ENCODE data around the gene NUP155. TPM values are rescaled to one million over a fixed set of nuclear protein-coding genes. Genes with fewer than 3 reads are reported as not detected.
"Not testable (repeated sequence)": the region's sequence is repeated elsewhere in the genome, so short reads cannot be mapped to it uniquely, and the experiment has no call there.

The NUP155 gene
- total RNA-seq, 1 donor from 2014 or later: 41.6 TPM

DNA sequence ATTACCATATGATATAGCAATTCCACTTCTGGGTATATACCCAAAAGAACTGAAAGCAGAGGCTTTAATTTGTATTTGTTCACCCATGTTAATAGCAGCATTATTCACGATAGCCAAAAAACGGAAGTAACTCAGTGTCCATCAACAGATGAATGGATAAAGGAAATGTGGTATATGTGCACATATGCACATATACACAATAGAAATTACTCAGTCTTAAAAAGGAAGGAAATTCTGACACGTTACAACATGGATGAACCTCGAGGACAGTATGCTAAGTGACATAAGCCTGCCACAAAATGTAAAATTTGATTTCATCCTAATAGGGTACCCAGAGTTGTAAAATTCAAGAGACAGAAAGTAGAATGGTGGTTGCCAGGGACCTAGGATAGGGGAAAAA lies 54.9 kb downstream of the NUP155 start:
- Mint-ChIP-seq H3K4me1 (ENCODE audit: low read depth) (no peaks in the 10 kb centered on the region), H3K36me3 (ENCODE audit: insufficient read depth) (peaks cover 23% of the 10 kb centered on the region), H3K27me3 (no peaks in the 10 kb centered on the region), H3K9me3 (ENCODE audit: low read depth) (no peaks in the 10 kb centered on the region), H3K27ac (no peak overlapping the region), H3K4me3 (ENCODE audit: low read depth) (no peak overlapping the region)
- DNase-seq (ENCODE audit: low spot score, unreplicated experiment): no peak
- TF ChIP-seq, protein P1, sequence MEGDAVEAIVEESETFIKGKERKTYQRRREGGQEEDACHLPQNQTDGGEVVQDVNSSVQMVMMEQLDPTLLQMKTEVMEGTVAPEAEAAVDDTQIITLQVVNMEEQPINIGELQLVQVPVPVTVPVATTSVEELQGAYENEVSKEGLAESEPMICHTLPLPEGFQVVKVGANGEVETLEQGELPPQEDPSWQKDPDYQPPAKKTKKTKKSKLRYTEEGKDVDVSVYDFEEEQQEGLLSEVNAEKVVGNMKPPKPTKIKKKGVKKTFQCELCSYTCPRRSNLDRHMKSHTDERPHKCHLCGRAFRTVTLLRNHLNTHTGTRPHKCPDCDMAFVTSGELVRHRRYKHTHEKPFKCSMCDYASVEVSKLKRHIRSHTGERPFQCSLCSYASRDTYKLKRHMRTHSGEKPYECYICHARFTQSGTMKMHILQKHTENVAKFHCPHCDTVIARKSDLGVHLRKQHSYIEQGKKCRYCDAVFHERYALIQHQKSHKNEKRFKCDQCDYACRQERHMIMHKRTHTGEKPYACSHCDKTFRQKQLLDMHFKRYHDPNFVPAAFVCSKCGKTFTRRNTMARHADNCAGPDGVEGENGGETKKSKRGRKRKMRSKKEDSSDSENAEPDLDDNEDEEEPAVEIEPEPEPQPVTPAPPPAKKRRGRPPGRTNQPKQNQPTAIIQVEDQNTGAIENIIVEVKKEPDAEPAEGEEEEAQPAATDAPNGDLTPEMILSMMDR (IDR thresholded peaks at IDR 0.05; ENCODE audit: unreplicated experiment): no peak

DNA sequence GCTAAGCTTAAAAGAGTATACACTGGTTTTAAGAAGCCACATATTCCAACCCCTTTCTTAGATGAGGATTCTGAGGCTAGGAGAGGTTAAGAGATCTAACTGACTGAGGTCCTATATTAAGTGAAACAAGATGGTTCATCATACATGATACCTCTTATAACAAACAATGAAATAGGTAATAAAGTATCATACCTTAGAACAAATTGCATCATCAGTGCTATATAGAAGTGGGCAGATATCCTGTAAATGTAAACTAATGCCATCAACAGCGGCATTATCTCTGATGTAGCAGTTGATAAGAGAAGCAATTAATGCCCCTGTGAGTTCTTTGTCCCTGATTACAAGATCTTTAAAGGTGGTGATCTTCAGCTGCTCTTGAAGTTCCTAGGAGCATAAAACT lies 60.5 kb downstream of the NUP155 start:
- no peak for DNase-seq (ENCODE audit: low spot score, unreplicated experiment)
- Mint-ChIP-seq H3K36me3 (ENCODE audit: insufficient read depth) (peaks cover 20% of the 10 kb centered on the region), H3K9me3 (ENCODE audit: low read depth) (no peaks in the 10 kb centered on the region), H3K4me1 (ENCODE audit: low read depth) (no peaks in the 10 kb centered on the region), H3K4me3 (ENCODE audit: low read depth) (no peak overlapping the region), H3K27ac (no peak overlapping the region), H3K27me3 (no peaks in the 10 kb centered on the region)
- TF ChIP-seq, protein P1 (IDR thresholded peaks at IDR 0.05; ENCODE audit: unreplicated experiment): no peak

DNA sequence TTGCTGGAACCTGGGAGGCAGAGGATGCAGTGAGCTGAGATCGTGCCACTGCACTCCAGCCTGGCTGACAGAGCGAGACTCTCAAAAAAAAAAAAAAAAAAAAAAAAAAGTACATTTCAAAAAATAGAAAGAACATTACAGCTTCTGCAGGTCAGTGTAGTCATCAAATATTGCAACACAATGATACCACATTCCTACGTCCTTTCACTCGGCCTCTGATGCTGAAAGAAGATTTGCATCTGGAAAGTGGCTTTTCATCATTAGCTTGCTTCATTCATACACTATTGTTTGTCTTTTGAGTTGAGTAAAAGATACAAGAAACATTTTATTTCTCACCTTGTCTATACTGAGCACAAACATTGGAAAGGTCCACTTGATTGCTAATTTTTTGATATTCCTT lies 62.1 kb downstream of the NUP155 start:
- Mint-ChIP-seq H3K4me3 (ENCODE audit: low read depth) (no peak overlapping the region), H3K4me1 (ENCODE audit: low read depth) (no peaks in the 10 kb centered on the region), H3K27ac (no peak overlapping the region), H3K9me3 (ENCODE audit: low read depth) (no peaks in the 10 kb centered on the region), H3K36me3 (ENCODE audit: insufficient read depth) (peaks cover 17% of the 10 kb centered on the region), H3K27me3 (no peaks in the 10 kb centered on the region)
- TF ChIP-seq, protein P1 (IDR thresholded peaks at IDR 0.05; ENCODE audit: unreplicated experiment): no peak
- DNase-seq (ENCODE audit: low spot score, unreplicated experiment): no peak

DNA sequence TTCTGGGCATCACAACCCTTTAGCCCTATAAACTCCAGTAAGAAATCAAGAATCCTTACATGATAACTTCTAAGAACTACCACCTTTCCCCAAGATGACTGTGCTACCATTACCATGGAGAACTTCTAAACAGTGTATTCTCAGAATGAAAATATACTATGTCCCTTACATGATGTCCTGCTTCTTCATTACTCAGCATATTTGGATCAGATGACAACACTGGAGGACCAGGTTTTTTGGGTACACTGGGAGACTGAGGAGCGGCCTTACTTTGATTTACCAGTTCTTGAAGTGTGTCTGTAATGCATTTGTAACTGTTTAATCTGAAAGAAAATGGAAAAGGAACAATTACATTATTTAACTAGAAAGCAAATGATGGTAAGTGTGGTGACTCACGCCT lies 66.0 kb downstream of the NUP155 start:
- Mint-ChIP-seq H3K4me3 (ENCODE audit: low read depth) (no peak overlapping the region), H3K27me3 (no peaks in the 10 kb centered on the region), H3K4me1 (ENCODE audit: low read depth) (no peaks in the 10 kb centered on the region), H3K36me3 (ENCODE audit: insufficient read depth) (peaks cover 21% of the 10 kb centered on the region), H3K9me3 (ENCODE audit: low read depth) (no peaks in the 10 kb centered on the region), H3K27ac (no peak overlapping the region)
- TF ChIP-seq, protein P1 (IDR thresholded peaks at IDR 0.05; ENCODE audit: unreplicated experiment): no peak
- no peak for DNase-seq (ENCODE audit: low spot score, unreplicated experiment)

DNA sequence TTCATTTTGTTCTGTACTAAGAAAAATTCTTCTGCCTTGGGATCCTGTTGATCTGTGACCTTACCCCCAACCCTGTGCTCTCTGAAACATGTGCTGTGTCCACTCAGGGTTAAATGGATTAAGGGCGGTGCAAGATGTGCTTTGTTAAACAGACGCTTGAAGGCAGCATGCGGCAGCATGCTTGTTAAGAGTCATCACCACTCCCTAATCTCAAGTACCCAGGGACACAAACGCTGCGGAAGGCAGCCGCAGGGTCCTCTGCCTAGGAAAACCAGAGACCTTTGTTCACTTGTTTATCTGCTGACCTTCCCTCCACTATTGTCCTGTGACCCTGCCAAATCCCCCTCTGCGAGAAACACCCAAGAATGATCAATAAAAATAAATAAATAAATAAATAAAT lies 74.6 kb downstream of the NUP155 start:
- H3K27me3 Mint-ChIP-seq; H3K4me3 Mint-ChIP-seq (ENCODE audit: low read depth); H3K9me3 Mint-ChIP-seq (ENCODE audit: low read depth); H3K27ac Mint-ChIP-seq; DNase-seq (ENCODE audit: low spot score, unreplicated experiment); H3K4me1 Mint-ChIP-seq (ENCODE audit: low read depth): not testable (repeated sequence)
- peaks cover 34% of the 10 kb centered on the region for H3K36me3 Mint-ChIP-seq (ENCODE audit: insufficient read depth)

DNA sequence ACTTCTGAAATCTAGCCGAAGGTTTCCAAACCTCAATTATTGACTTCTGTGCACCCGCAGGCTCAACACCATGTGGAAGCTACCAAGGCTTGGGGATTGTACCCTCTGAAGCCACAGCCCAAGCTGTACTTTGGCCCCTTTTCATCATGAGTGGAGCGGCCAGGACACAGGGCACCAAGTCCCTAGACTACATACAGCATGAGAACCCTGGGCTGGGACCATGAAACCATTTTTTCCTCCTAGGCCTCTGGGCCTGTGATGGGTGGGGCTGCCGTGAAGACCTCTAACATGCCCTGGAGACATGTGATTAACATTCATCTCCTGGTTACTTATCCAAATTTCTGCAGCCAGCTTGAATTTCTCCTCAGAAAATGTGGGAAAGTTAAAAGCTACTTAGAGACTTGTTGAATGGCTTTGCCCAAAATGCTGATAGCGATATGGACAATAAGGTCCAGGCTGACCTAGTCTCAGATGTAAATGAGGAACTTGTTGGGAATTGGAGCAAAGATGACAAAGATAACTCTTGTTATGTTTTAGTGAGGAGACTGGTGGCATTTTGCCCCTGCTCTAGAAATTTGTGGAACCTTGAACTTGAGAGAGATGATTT lies 87.6 kb downstream of the NUP155 start:
- H3K4me1 Mint-ChIP-seq (ENCODE audit: low read depth): no peaks in the 10 kb centered on the region
- no peak overlapping the region for H3K27ac Mint-ChIP-seq
- peaks cover 36% of the 10 kb centered on the region for H3K9me3 Mint-ChIP-seq (ENCODE audit: low read depth)
- H3K36me3 Mint-ChIP-seq (ENCODE audit: insufficient read depth): peaks cover 15% of the 10 kb centered on the region
- H3K27me3 Mint-ChIP-seq: no peaks in the 10 kb centered on the region
- TF ChIP-seq, protein P1 (IDR thresholded peaks at IDR 0.05; ENCODE audit: unreplicated experiment): no peak
- DNase-seq (ENCODE audit: low spot score, unreplicated experiment): no peak
- no peak overlapping the region for H3K4me3 Mint-ChIP-seq (ENCODE audit: low read depth)
